AG04450 (cell line): ENCODE results near the gene DIAPH3. TPM values are rescaled to one million over a fixed set of nuclear protein-coding genes. Genes with fewer than 3 reads are reported as not detected.

Experiments used
- CTCF ChIA-PET: fragments of 300-600, 350-600 bp; formaldehyde crosslinking; extraction: SDS; loops from one replicate; lab custom pipeline; 2022; ENCODE audit warnings: antibody characterized with exemption, inconsistent platforms; lab: Charles Lee
- POLR2A ChIA-PET: fragments of 350-600 bp; formaldehyde crosslinking; extraction: SDS; loops from one replicate; lab custom pipeline; 2021; ENCODE audit warnings: antibody characterized with exemption, inconsistent platforms; lab: Yijun Ruan, JAX
- DNase-seq: peaks from one replicate; pipeline ENCODE4 v3.0.0-alpha.2; 2011; ENCODE audit warnings: low read depth, low spot score
- H3K27ac ChIP-seq: one replicate; pipeline ENCODE4 v1.5.1; 2012; ENCODE audit warnings: low read depth, low read length, control low read depth
- H3K27me3 ChIP-seq: one replicate; pipeline ENCODE4 v1.6.0; 2012; ENCODE audit warnings: low read length; ENCODE audit not compliant: control insufficient read depth, insufficient read depth
- H3K4me3 ChIP-seq: 2 replicates; pipeline ENCODE4 v1.5.1; 2011; ENCODE audit warnings: mild to moderate bottlenecking, low read depth, low read length, control low read depth
- H3K9me3 ChIP-seq: 2 replicates; pipeline ENCODE4 v1.5.1; 2012; ENCODE audit warnings: low read length; ENCODE audit not compliant: control insufficient read depth, insufficient read depth
- CTCF ChIP-seq: IDR thresholded peaks from 2 replicates; pipeline ENCODE4 v1.5.1; 2011; ENCODE audit warnings: low read depth, low read length, control low read depth, inconsistent platforms
- polyA plus RNA-seq: library from polyadenylated mRNA; depleted of rRNA; stranded (reverse); fragments of >200 nt; gene quantifications from 2 replicates; pipeline ENCODE4 v1.2.3, GENCODE V29; 2011

Gene DIAPH3
- polyA plus RNA-seq, 1 experiment, result 11.7 TPM

- CTCF ChIA-PET, result interaction anchor here (1.1 to 15.3 kb wide), 5 partner anchors 87 to 292 kb away, joined by 3 to 339 read pairs (median 5); no protein-coding TSS in a partner anchor
- POLR2A ChIA-PET, result no interaction called here
- H3K27me3 ChIP-seq, result no peaks in the 10 kb centered on the region
These were observed 479.6 kb downstream of the DIAPH3 start for GRCh38 chr13:59684105-59684504.

GRCh38 chr13:59681636-59682311 lies 482.0 kb downstream of the DIAPH3 start:
- TF ChIP-seq CTCF, result no peak
- Histone ChIP-seq H3K27ac (no peak overlapping the region), H3K27me3 (no peaks in the 10 kb centered on the region), H3K9me3 (no peaks in the 10 kb centered on the region), H3K4me3 (no peak overlapping the region)
- CTCF ChIA-PET, result interaction anchor here (0.7 to 15.3 kb wide), 19 partner anchors 9 to 752 kb away, joined by 3 to 339 read pairs (median 4); no protein-coding TSS in a partner anchor
- POLR2A ChIA-PET, result no interaction called here
- no peak for DNase-seq

More at GRCh38 chr13:59684105-59684504, 479.6 kb downstream of the DIAPH3 start:
- Histone ChIP-seq H3K9me3 (no peaks in the 10 kb centered on the region), H3K27ac (no peak overlapping the region), H3K4me3 (no peak overlapping the region)
- no peak for DNase-seq
- no peak for TF ChIP-seq CTCF

DNA sequence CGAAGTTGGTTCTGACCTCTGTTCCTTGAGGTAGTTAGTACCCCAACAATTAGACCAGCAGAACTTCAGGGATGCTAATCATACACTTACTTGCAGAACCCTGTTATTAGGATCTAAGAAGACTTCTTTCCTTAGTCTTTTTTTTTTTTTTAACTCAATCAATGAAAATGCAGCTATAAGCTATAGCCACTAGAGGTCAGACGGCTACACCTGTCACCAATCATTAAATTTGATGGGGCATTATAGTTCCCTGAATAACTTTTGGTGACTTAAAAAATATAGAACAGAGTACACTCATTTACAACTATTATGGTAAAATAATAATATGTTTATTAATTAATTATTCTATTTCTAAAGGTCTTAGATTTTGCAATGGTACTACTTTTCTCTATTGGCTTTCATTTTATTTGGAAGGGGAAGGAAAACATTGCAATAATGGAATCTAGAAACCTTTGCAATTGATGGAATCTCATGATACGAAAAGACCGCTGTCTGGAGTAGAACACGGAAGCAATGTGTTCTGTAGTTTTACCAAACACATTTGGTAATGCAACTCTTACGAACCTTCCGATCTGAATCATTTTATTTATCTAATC lies 483.2 kb downstream of the DIAPH3 start:
- no peaks in the 10 kb centered on the region for H3K9me3 ChIP-seq
- no peak for DNase-seq
- H3K4me3 ChIP-seq, result no peak overlapping the region
- H3K27ac ChIP-seq, result no peak overlapping the region
- ChIA-PET POLR2A (no interaction called here), CTCF (interaction anchor here (0.6 to 15.3 kb wide), 40 partner anchors 9 to 751 kb away, joined by 3 to 339 read pairs (median 4); no protein-coding TSS in a partner anchor)
- no peaks in the 10 kb centered on the region for H3K27me3 ChIP-seq
- peak; percentile 80 for TF ChIP-seq CTCF

DNA sequence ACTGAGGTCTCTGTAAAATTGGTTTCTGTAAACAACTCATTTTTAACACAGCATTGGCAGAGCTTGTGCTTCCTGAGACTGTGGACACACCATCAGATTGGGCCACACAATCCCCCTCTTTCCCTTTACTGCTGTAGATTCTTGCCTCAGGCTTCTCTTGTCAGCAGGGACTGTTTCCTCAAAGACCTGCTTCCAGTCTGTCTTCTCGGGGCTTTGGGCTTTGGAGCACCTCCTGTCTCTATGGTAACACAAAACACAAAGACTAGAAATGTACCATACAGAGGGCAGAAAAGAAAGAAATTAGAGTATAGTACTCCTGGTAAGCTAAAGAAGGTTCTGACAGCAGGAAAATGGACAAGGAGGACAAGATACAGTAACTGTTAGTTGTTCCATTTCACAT lies 484.5 kb downstream of the DIAPH3 start:
- Histone ChIP-seq H3K27me3 (no peaks in the 10 kb centered on the region), H3K27ac (no peak overlapping the region), H3K4me3 (no peak overlapping the region), H3K9me3 (no peaks in the 10 kb centered on the region)
- ChIA-PET POLR2A (no interaction called here), CTCF (interaction anchor here (0.6 to 15.3 kb wide), 29 partner anchors 9 to 752 kb away, joined by 3 to 339 read pairs (median 6); no protein-coding TSS in a partner anchor)
- TF ChIP-seq CTCF, result no peak
- no peak for DNase-seq
